ENCODE data around the gene PARP2. TPM values are rescaled to one million over a fixed set of nuclear protein-coding genes. Genes with fewer than 3 reads are reported as not detected.

Gene PARP2
- total and polyA plus RNA-seq, 2 of the 8 experiments (the other 6 are each of a cell fraction or from before 2014, with no cell fraction given): 27.7 to 41.7 TPM

- Histone ChIP-seq H2BK20ac (ENCODE audit: low read length) (no peak overlapping the region), H4K8ac (ENCODE audit: extremely low read depth, insufficient read depth, low read length) (no peak overlapping the region), H3K4me3 (ENCODE audit: extremely low read depth in 1 of 4, insufficient read depth in 2 of 4, low read depth in 3 of 4, low read length in 4 of 4) (no peak overlapping the region), H2BK5ac (ENCODE audit: low read depth, low read length) (no peak overlapping the region), H3K27ac (ENCODE audit: low read depth, low read length) (no peak overlapping the region), H2AFZ (ENCODE audit: low read length) (no peak overlapping the region), H2BK120ac (replicated peaks; ENCODE audit: low read depth, low read length) (no peak overlapping the region), H2BK15ac (ENCODE audit: low read length) (no peak overlapping the region), H2BK12ac (ENCODE audit: low read depth, low read length) (no peak overlapping the region), H3K27me3 (replicated peaks in 1 of 4; ENCODE audit: control insufficient read depth in 3 of 4, extremely low read depth in 1 of 4, insufficient read depth in 3 of 4, low read length in 3 of 4) (no peaks in the 10 kb centered on the region; a peak in 1 of 7 replicates), H3K14ac (ENCODE audit: insufficient read length) (no peak overlapping the region), H3K4me2 (ENCODE audit: insufficient read depth in 1 of 2, low read depth in 2 of 2, low read length in 2 of 2) (no peak overlapping the region), H3K23me2 (ENCODE audit: low read depth, low read length) (no peaks in the 10 kb centered on the region), H3K56ac (replicated peaks; ENCODE audit: insufficient read length, low read depth, low read length) (no peak overlapping the region), H3K23ac (ENCODE audit: insufficient read length) (no peak overlapping the region), H3K18ac (ENCODE audit: extremely low read depth, low read length) (no peak overlapping the region), H3K79me1 (ENCODE audit: low read depth, low read length) (no peaks in the 10 kb centered on the region), H4K20me1 (replicated peaks in 1 of 2; ENCODE audit: control insufficient read depth in 1 of 2, insufficient read depth in 2 of 2, low read length in 2 of 2) (peaks cover 0 to 3% of the 10 kb centered on the region in 2 experiments), H3K4me1 (replicated peaks in 1 of 4; ENCODE audit: control insufficient read depth in 3 of 4, insufficient read depth in 4 of 4, low read length in 3 of 4) (no peaks in the 10 kb centered on the region), H3K79me2 (ENCODE audit: control insufficient read depth in 1 of 2, insufficient read depth in 2 of 2, low read length in 2 of 2) (no peaks in the 10 kb centered on the region), H3K9ac (replicated peaks in 1 of 4; ENCODE audit: extremely low read depth in 1 of 4, low read depth in 3 of 4, low read length in 3 of 4) (no peak overlapping the region), H2AK5ac (ENCODE audit: low read depth, low read length) (no peak overlapping the region), H3K4ac (replicated peaks; ENCODE audit: insufficient read length, low read depth, low read length) (no peak overlapping the region), H3K36me3 (ENCODE audit: control insufficient read depth in 2 of 4, insufficient read depth in 4 of 4, low read length in 3 of 4) (peaks cover 2 to 29% (median 24%) of the 10 kb centered on the region in 4 experiments), H4K91ac (replicated peaks; ENCODE audit: insufficient read length, low read length) (no peak overlapping the region), H3K9me3 (ENCODE audit: insufficient read depth in 2 of 2, low read depth in 1 of 2, low read length in 1 of 2) (0 out of 4 replicates have a peak, but pooled peaks cover 0 to 3% of the 10 kb centered on the region in 2 experiments), H4K5ac (ENCODE audit: insufficient read length, low read depth, low read length) (no peak overlapping the region)
- FAIRE-seq (no peak), DNase-seq (ENCODE audit: low read depth in 1 of 2, low spot score in 2 of 2) (no peak)
- TF ChIP-seq TEAD4 (IDR thresholded peaks at IDR 0.05; ENCODE audit: low read depth, low read length): no peak
- TF ChIP-seq RNF2 (IDR thresholded peaks at IDR 0.05; ENCODE audit: borderline replicate concordance, low read depth, low read length, missing control alignments, poor library complexity, severe bottlenecking): no peak
- no peak for TF ChIP-seq FOSL1 (IDR thresholded peaks at IDR 0.05; ENCODE audit: insufficient read depth, low read depth, low read length)
- TF ChIP-seq POLR2A (IDR thresholded peaks at IDR 0.05; ENCODE audit: control extremely low read depth in 1 of 2, low read depth in 2 of 2, low read length in 2 of 2): no peak
- no peak for TF ChIP-seq SUZ12 (IDR thresholded peaks at IDR 0.05; ENCODE audit: low read length)
- TF ChIP-seq, protein P1, sequence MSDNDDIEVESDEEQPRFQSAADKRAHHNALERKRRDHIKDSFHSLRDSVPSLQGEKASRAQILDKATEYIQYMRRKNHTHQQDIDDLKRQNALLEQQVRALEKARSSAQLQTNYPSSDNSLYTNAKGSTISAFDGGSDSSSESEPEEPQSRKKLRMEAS (IDR thresholded peaks at IDR 0.05): no peak
- TF ChIP-seq TCF12 (IDR thresholded peaks at IDR 0.05; ENCODE audit: low read depth, low read length): no peak
- WGBS, 2 experiments (ENCODE audit: extremely low coverage in 1 of 2, insufficient coverage in 1 of 2, insufficient read length in 1 of 2, insufficient replicate concordance in 2 of 2, low coverage in 1 of 2, low lambda C conversion rate in 2 of 2, missing lambda C conversion rate in 1 of 2): 79% methylated on average over 4 of the region's 4 CpGs; no CpG with 5 or more reads in 1 of the 2 experiments
- CTCF ChIA-PET (ENCODE audit: partially characterized antibody): interaction anchor here (0.6 to 1.3 kb wide), 2 partner anchors 13 to 276 kb away, joined by 3 read pairs; no protein-coding TSS in a partner anchor
- POLR2A ChIA-PET (ENCODE audit: partially characterized antibody): interaction anchor here (1.1 kb wide), 1 partner anchor 33 kb away, joined by 3 read pairs; no protein-coding TSS in a partner anchor
Measured at GRCh38 chr14:20388159-20388558, 44.7 kb downstream of the PARP2 start.

Data from H1 (cell line).